ENCODE data around the gene BLVRA.
"Not testable (repeated sequence)": the region's sequence is repeated elsewhere in the genome, so short reads cannot be mapped to it uniquely, and the experiment has no call there.

The BLVRA gene

DNA sequence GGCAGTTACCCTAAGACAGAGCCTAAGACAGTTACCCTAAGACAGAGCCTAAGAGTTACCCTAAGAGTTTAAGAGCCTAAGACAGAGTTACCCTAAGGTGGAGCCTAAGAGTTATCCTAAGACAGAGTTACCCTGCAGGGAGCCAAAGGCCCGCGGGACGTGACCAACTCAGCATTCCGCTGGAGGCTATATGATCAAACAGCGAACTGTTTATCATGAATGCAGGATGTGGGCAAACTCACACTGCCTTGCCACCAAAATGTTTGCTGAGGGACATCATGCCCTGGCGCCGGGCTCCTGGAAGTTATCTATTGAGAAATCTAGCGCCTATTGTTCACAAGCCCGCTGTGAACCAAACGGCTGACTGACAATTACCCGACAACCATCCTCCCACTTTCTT, 49.9 kb downstream of the BLVRA start:
- no peak for DNase-seq (ENCODE audit: low spot score)

- not testable (repeated sequence) for DNase-seq (ENCODE audit: low spot score)
Measured at GRCh38 chr7:43810195-43810941, 51.9 kb downstream of the BLVRA start.

DNA sequence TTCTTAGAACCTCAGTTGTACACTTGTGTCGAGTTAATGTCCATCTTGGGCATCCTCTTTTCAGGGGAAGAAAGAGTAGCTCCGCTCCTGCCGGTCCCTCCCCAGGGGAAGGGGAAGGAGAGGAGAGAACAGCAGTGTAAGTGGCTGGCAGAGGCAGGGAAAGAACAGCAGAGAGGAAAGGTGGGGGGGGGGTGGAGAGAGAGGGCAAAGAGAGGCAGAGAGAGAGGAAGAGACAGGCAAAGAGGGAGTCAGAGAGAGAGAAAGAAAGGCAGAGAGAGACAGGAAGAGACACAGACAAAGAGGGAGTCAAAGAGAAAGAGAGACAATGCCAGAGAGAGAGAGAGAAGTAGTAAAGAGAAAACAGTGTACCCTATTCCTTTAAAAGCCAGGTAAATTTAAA, 56.9 kb downstream of the BLVRA start:
- DNase-seq (ENCODE audit: low spot score): no peak

GRCh38 chr7:43816046-43816797, 57.7 kb downstream of the BLVRA start:
- not testable (repeated sequence) for DNase-seq (ENCODE audit: low spot score)

DNA sequence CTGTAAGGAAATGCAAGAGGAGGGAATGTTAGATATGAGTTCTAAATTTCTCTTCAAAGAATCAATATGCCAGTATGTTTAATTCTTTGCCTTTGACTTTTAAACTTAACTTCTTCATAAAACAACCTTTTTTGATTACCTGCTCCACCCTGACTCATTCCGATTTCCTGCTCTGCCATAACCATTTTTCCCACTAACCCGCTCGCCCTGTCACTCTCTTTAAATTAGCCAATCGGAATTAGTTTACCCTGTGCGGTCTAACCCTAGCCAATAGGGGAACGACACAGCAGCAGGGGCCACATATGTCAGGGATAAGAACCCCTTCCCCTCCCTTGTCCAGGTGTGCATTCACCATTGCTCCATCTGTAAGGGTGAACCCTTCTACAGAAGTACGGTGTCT, 64.9 kb downstream of the BLVRA start:
- not testable (repeated sequence) for DNase-seq (ENCODE audit: low spot score)

DNA sequence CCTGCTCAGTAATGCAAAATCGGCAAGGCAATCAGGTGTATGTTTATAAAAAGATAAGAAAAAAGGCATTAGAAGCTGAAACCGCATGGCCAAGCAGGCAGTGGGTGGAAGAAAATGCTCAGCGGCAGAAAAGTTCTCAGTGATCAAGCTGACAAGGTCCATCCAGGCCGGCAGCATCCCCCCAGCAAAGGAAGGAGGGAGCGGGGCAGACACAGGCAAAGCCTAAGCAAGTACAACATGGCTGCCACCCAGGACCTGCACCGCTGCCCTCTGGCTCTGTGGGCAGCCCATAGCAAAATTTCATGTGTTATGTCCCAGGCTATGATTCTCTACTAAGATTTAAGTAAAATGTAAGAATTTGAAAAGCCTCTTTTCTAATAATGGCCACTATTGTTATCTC, 65.5 kb downstream of the BLVRA start:
- no peak for DNase-seq (ENCODE audit: low spot score)

- DNase-seq (ENCODE audit: low spot score): not testable (repeated sequence)
Measured at GRCh38 chr7:43824513-43824912, 66.0 kb downstream of the BLVRA start.

DNA sequence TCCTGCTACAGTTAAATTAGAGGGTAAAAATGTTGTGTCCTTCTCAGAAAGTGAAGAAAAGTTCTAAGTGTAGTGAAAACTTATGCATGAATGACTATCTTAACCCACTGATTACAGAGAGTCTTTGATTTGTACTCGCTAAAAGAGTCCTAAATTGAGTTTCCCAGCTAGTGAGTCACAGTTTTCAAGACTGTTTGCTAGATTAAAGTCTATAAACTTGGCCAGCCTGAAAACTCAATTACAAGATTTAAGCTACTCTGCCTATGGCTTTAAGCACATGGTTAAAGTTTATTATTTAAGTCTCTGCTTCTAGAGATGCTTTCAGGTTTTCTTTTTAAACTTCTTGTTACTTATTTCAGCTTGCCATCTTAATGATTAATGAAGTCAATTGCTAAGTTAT, 66.5 kb downstream of the BLVRA start:
- DNase-seq (ENCODE audit: low spot score): no peak

GRCh38 chr7:43825391-43825808, 66.9 kb downstream of the BLVRA start:
- no peak for DNase-seq (ENCODE audit: low spot score)

GRCh38 chr7:43830917-43831316, 72.4 kb downstream of the BLVRA start:
- DNase-seq (ENCODE audit: low spot score): not testable (repeated sequence)

DNA sequence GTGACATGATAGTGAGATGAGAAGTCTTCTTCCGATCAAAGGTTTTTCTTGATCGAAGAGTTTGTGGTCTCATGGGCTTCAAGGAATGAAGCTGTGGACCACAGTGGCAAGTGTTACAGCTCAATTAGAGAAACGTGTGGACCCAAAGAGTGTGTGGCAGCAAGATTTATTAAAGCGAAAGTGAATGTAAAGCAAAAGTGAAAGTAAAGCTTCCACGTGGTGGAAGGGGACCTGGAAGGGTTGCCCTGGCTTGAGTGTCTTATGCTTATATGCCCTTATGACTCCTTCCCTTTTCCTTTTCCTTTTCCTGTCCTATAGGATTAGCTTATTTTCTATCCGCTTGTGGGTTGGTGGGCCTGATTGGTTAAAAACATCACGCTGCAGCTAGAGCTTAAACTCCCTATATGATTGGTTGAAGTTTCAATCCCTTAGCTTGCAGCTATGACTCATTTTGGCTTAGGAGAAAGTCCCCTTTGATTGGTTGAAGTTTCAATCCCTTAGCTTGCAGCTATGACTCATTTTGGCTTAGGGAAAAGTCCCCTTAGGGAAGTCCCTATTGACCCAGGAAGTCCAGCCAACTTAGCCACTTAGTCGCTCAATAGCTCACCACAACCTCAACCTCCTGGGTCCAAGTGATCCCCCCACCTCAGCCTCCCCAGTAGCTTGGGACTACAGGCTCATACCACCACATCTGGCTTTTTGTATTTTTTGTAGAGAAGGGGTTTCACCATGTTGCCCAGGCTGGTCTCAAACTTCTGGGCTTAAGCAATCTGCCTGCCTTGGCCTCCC, 76.2 kb downstream of the BLVRA start:
- no peak for DNase-seq (ENCODE audit: low spot score)

DNA sequence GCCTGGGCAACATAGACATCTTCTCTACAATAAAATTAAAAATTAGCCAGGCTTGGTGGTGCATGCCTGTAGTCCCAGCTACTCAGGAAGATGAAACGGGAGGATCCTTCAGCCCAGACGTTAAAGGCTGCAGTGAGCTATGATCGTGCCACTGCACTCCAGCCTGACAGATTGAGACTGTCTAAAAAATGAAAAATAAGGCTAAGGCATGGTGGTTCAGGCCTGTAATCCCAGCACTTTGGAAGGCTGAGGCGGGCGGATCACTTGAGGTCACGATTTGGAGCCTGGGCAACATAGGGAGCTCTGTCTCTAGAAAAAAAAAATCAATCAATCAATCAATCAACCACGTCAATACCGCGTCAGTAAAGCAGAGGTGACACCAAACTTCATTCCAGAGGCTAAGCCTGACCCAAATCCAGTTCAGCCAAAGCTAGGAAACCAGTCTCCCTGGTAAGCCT, 79.8 kb downstream of the BLVRA start:
- DNase-seq (ENCODE audit: low spot score): no peak

GRCh38 chr7:43843296-43843695, 84.8 kb downstream of the BLVRA start:
- DNase-seq (ENCODE audit: low spot score): no peak

GRCh38 chr7:43844257-43844656, 85.8 kb downstream of the BLVRA start:
- DNase-seq (ENCODE audit: low spot score): no peak

- DNase-seq (ENCODE audit: low spot score): no peak
Measured at GRCh38 chr7:43844662-43845061, 86.2 kb downstream of the BLVRA start.

DNA sequence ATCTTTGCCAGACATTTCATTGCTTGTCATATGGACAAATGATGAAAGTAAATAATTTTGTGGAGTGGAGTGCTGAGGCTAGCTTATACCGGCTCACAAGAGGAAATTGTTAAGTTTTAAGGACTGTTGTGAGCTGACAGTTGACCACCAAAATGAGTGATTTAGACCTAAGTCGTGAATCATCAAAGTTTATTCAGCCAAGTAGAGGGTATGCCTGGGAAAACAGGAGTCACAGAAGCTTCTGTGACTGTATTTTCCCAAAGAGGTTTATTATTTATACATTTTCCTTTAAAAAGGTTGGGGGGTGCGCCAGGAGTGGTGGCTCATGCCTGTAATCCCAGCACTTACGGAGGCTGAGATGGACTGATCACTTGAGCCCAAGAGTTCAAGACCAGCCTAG, 89.0 kb downstream of the BLVRA start:
- no peak for DNase-seq (ENCODE audit: low spot score)

GRCh38 chr7:43849047-43849446, 90.6 kb downstream of the BLVRA start:
- DNase-seq (ENCODE audit: low spot score): no peak

DNA sequence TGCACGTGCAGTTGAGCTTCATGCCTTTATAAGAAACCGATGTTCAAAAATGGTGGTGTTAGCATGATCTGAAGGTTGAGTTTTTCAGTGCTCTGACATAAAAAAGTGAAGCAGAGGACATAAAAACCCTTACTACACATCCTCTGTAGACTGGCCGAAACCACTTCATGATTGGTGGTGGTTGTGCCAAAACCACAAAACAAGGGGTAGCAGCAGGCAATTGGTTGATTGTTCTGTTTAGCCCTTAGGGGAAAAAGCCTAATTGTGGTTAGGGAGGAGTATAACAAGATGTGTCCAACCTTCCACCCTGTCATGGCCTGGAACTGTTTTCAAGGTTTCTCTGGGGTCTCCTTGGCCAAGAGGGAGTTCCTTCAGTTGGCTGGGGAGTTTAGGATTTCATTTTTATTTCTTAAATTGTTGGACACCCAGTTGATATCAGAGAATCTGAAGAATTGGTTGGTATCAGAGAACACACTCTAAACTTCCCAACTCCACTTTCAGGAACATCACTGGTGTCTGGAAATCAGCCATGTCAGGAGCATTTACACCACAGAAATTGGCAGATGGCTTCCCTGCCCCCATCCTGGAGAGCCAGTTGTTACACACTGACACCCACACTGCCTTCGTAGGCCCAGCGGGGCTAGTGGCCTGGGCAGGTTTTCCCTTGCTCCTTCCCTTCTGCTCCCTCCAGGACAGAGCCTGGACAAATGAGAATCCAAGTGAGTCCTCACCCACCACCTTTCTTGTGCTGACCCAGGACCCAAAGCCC, 92.1 kb downstream of the BLVRA start:
- no peak for DNase-seq (ENCODE audit: low spot score)

DNA sequence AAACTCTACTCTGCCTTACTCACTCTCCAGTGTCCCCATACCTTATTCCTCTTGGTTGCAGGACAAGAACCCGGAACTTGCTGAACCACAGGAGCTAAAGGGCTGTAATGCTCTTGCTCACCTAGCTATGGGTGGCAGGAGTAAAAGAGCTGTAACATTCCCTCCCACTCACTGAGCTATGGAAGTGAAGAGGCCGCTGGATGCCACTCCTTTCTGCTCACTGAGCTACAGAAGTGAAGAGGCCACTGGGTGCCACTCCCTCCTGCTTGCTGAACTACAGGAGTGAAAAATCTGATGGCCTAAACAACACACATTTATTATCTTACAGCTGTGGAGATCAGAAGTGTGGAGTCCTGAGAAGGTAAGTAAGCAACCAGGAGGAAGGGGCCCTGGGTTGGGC, 93.3 kb downstream of the BLVRA start:
- DNase-seq (ENCODE audit: low spot score): no peak

- no peak for DNase-seq (ENCODE audit: low spot score)
Measured at GRCh38 chr7:43855176-43855575, 96.7 kb downstream of the BLVRA start.

DNA sequence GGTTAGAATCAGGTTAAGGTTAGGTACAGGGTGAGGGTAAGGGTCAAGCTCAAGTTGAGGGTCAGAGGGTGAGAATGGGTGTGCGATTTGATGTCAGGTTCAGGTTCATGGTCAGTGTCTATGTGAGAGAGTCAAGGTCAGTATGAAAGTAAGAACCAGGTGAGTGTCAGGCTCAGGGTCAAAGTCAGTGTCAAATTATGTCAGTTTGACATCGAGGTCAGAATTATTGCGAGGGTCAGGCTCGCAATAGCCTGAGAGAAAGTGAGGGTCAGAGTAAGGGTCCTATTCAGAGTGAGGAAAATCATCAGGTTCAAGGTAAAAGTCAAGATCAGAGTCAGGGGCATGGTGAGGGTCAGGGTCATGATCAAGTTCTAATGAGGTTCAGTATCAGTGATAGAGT, 97.8 kb downstream of the BLVRA start:
- no peak for DNase-seq (ENCODE audit: low spot score)

Measured in hepatic stellate cell (primary cell).